Stimulated activated naive CD4-positive, alpha-beta T cell treated with Interleukin-2 at 50 U/mL for 16 hours (primary cell): Measurements from ENCODE around the gene FGF22.
A peak's percentile ranks its signal among the peaks of the same experiment; 100 is the strongest.
"Not testable (repeated sequence)": the region's sequence is repeated elsewhere in the genome, so short reads cannot be mapped to it uniquely, and the experiment has no call there.

Experiments
- DNase-seq: peaks from one replicate; lab custom pipeline; 2025; lab: John Stamatoyannopoulos, UW

FGF22 gene

GRCh38 chr19:639253-640160 lies at the start of gene FGF22:
FGF22 (plus strand) TSS chr19:639879; CDS start chr19:639926, 47 bp downstream.
- peak; percentile 96 for DNase-seq

GRCh38 chr19:590396-590745 lies 49.3 kb upstream of the FGF22 start:
- peak; percentile 12 for DNase-seq

- no peak for DNase-seq
Observed at GRCh38 chr19:590750-591098, 49.0 kb upstream of the FGF22 start.

- DNase-seq: no peak
Observed at GRCh38 chr19:591099-591958, 48.4 kb upstream of the FGF22 start.

- DNase-seq: no peak
Observed at GRCh38 chr19:592101-592500, 47.6 kb upstream of the FGF22 start.

GRCh38 chr19:593055-593454 lies 46.6 kb upstream of the FGF22 start:
- no peak for DNase-seq

GRCh38 chr19:593505-593904 lies 46.2 kb upstream of the FGF22 start:
- DNase-seq: no peak

- DNase-seq: no peak
Observed at GRCh38 chr19:594265-594870, 45.3 kb upstream of the FGF22 start.

- DNase-seq: no peak
Observed at GRCh38 chr19:595326-596262, 44.1 kb upstream of the FGF22 start.

- DNase-seq: no peak
Observed at GRCh38 chr19:596263-596655, 43.4 kb upstream of the FGF22 start.

- no peak for DNase-seq
Observed at GRCh38 chr19:597406-598315, 42.0 kb upstream of the FGF22 start.

- no peak for DNase-seq
Observed at GRCh38 chr19:601310-601709, 38.4 kb upstream of the FGF22 start.

- DNase-seq: no peak
Observed at GRCh38 chr19:601790-602189, 37.9 kb upstream of the FGF22 start.

GRCh38 chr19:602391-603301 lies 37.0 kb upstream of the FGF22 start:
- no peak for DNase-seq

- DNase-seq: not testable (repeated sequence)
Observed at GRCh38 chr19:603302-603639, 36.4 kb upstream of the FGF22 start.

GRCh38 chr19:603779-604178 lies 35.9 kb upstream of the FGF22 start:
- not testable (repeated sequence) for DNase-seq

- DNase-seq: peak; percentile 15
Observed at GRCh38 chr19:604355-604754, 35.3 kb upstream of the FGF22 start.

GRCh38 chr19:605061-605971 lies 34.4 kb upstream of the FGF22 start:
- not testable (repeated sequence) for DNase-seq
